Activated B cell treated with CpG ODN at 0.5 μM for 24 hours (primary cell): ENCODE measurements around the gene IDH3B. TPM values are rescaled to one million over a fixed set of nuclear protein-coding genes. Genes with fewer than 3 reads are reported as not detected.
A peak's percentile ranks its signal among the peaks of the same experiment; 100 is the strongest.
"Not testable (repeated sequence)": the region's sequence is repeated elsewhere in the genome, so short reads cannot be mapped to it uniquely, and the experiment has no call there.

ENCODE experiments used
- ATAC-seq: fragments of 200-7000 bp; cut with Tn5 transposase; one replicate; pipeline ENCODE4 v1.10.0; 2021; ENCODE audit warnings: low read depth, mild to moderate bottlenecking, moderate library complexity
- CTCF ChIA-PET: fragments of 350-600 bp; sonication (Branson Sonifier 250); formaldehyde crosslinking; loops from one replicate; lab custom pipeline; 2021; ENCODE audit warnings: antibody characterized with exemption; lab: Charles Lee
- POLR2A ChIA-PET: fragments of 350-600 bp; sonication (Branson Sonifier 250); formaldehyde crosslinking; loops from one replicate; lab custom pipeline; 2021; ENCODE audit warnings: antibody characterized with exemption; lab: Charles Lee
- DNase-seq: peaks from one replicate; pipeline ENCODE4 v3.0.0; 2022
- H3K27ac Mint-ChIP-seq: one replicate; pipeline ENCODE4 v1.8.0; 2020; ENCODE audit warnings: mixed read lengths
- H3K27me3 Mint-ChIP-seq: one replicate; pipeline ENCODE4 v1.8.0; 2021; ENCODE audit warnings: mixed read lengths
- H3K36me3 Mint-ChIP-seq: one replicate; pipeline ENCODE4 v1.8.0; 2021; ENCODE audit warnings: low read depth, mixed read lengths
- H3K4me1 Mint-ChIP-seq: one replicate; pipeline ENCODE4 v1.8.0; 2021; ENCODE audit warnings: mixed read lengths
- H3K4me3 Mint-ChIP-seq: one replicate; pipeline ENCODE4 v1.8.0; 2020; ENCODE audit warnings: mild to moderate bottlenecking, mixed read lengths
- H3K9me3 Mint-ChIP-seq: one replicate; pipeline ENCODE4 v1.8.0; 2020; ENCODE audit warnings: mixed read lengths
- intact Hi-C: fragments of 100-400 bp; cut with micrococcal nuclease; formaldehyde crosslinking; loops from one replicate; pipeline ENCODE4 v1.15.1; 2024
- total RNA-seq: library from RNA; stranded (reverse); gene quantifications from 2 replicates; pipeline ENCODE4 v1.2.3, GENCODE V29; 2022
- TF ChIP-seq, protein P1 (sequence below): fragments of 200-600 bp; IDR thresholded peaks from one replicate; pipeline ENCODE4 v1.8.0; 2022; ENCODE audit warnings: antibody characterized with exemption, mild to moderate bottlenecking

The IDH3B gene
- total RNA-seq, 1 donor from 2014 or later: 121 TPM

DNA sequence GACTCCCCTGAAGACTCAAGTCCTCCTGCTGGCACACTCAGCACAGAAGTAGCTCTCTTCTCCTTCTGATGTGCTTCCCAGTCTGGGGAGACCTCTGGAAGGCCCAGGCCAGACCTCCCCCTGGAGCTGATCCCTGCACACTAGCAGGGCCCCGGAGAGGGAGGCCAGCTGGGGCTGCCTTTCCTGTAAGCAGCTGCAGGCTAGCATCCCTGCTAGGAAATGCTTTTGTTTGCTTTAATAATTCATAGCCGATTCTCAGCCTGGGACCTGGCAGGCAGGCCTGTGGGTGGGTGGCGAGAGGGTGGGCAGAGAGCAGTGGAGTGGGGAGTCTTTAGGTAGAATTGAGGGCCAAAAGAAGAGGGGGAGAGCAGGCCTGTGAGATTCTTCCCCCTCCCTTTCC lies 33.8 kb upstream of the IDH3B start:
- intact Hi-C loops: loop anchor here (10.0 kb wide), 1 partner anchor 147 kb away; the partner anchor contains the start of genes PCED1A and VPS16
- Mint-ChIP-seq H3K4me1 (no peaks in the 10 kb centered on the region), H3K9me3 (no peaks in the 10 kb centered on the region), H3K36me3 (no peaks in the 10 kb centered on the region), H3K4me3 (no peak overlapping the region), H3K27ac (no peak overlapping the region), H3K27me3 (peaks cover 50% of the 10 kb centered on the region)
- TF ChIP-seq, protein P1, sequence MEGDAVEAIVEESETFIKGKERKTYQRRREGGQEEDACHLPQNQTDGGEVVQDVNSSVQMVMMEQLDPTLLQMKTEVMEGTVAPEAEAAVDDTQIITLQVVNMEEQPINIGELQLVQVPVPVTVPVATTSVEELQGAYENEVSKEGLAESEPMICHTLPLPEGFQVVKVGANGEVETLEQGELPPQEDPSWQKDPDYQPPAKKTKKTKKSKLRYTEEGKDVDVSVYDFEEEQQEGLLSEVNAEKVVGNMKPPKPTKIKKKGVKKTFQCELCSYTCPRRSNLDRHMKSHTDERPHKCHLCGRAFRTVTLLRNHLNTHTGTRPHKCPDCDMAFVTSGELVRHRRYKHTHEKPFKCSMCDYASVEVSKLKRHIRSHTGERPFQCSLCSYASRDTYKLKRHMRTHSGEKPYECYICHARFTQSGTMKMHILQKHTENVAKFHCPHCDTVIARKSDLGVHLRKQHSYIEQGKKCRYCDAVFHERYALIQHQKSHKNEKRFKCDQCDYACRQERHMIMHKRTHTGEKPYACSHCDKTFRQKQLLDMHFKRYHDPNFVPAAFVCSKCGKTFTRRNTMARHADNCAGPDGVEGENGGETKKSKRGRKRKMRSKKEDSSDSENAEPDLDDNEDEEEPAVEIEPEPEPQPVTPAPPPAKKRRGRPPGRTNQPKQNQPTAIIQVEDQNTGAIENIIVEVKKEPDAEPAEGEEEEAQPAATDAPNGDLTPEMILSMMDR: no peak
- ChIA-PET POLR2A (no interaction called here), CTCF (no interaction called here)
- ATAC-seq: no peak
- no peak for DNase-seq

DNA sequence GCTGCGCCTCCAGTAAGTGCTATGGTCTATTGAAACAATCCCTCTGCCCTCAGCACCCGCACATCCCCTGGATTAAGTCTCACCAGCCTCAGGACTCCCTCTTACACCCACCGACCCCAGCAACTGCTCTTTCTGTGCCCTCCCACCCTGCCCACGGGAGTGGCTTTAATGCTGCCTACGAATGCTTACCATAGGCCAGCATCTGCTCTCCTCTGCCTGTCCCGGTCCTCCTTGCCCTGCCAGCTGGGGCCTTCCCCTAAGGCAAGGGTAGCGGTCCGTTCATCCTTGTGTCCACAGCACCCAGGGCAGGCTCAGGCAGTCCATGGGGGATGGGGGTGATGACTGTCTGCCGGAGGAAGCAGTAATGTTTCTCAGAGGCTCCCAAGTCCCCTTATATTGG lies 32.6 kb upstream of the IDH3B start:
- POLR2A ChIA-PET: no interaction called here
- peaks cover 2% of the 10 kb centered on the region for H3K36me3 Mint-ChIP-seq
- CTCF ChIA-PET: no interaction called here
- peaks cover 52% of the 10 kb centered on the region for H3K27me3 Mint-ChIP-seq
- ATAC-seq (no peak), DNase-seq (no peak)
- intact Hi-C loops: loop anchor here (10.0 kb wide), 1 partner anchor 148 kb away; the partner anchor contains the start of genes PCED1A and VPS16
- no peak overlapping the region for H3K27ac Mint-ChIP-seq
- H3K4me3 Mint-ChIP-seq: no peak overlapping the region
- H3K4me1 Mint-ChIP-seq: peaks cover 6% of the 10 kb centered on the region
- TF ChIP-seq, protein P1: no peak
- H3K9me3 Mint-ChIP-seq: no peaks in the 10 kb centered on the region

DNA sequence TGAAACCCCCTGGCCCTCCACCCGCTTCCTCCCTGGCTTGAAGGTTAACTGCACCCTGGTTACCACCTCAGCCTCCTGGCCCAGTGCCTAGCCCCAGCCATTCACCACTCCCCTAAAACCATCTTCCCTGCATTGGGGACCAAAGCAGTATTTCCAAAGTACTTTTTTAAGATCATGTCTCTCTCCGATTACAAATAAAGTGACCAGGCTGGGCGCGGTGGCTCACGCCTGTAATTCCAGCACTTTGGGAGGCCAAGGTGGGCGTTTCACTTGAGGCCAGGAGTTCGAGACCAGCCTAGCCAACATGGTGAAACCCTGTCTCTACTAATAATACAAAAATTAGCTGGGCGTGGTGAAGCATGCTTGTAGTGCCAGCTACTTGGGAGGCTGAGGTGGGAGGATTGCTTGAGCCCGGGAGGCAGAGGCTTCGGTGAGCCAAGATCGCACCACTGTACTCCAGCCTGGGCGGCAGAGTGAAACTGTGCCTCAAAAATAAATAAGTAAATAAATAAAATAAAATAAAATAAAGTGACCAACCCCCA lies 32.0 kb upstream of the IDH3B start:
- intact Hi-C loops: loop anchor here (10.0 kb wide), 1 partner anchor 149 kb away; the partner anchor contains the start of genes PCED1A and VPS16
- H3K27me3 Mint-ChIP-seq: peaks cover 58% of the 10 kb centered on the region
- POLR2A ChIA-PET, H3K4me3 Mint-ChIP-seq, DNase-seq, ATAC-seq, H3K4me1 Mint-ChIP-seq, H3K36me3 Mint-ChIP-seq, CTCF ChIA-PET, H3K9me3 Mint-ChIP-seq, H3K27ac Mint-ChIP-seq: not testable (repeated sequence)

DNA sequence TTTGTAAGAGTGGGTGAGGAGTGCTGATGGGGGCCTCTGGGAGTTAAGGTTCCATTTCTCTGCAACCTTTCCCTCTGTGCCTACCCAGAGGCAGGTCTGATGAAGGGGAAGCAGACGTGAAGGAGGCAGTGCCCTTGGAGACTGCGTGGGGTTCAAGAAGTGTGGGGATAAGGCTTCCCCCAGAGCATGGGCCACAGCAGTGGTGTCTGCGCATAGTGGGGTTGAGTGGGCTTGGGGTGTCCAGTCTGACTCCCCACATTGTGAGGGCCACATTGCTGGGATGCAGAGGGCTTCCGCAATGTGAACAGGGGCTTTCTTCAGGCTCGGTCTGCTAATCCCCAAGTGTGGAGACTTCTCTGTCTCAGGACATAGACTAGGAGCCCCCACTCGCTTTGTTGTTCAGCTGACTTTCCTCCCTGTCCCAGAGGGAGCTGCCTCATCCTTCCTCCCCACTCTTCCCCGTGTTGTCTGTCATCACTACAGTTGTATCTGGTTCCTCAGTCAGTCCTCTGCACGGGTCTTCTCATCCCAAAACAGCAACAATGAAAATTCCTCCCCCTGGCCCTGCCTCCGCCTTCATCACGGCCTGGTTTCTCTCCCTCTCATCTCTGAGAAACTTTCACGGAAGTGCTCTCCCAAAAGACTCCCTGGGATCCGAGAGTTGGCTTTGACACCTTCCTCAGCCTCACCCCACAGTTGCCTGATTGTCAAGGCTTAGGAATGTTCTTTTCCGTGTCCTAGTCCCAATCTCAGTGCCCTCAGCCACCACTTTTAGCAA lies 31.4 kb upstream of the IDH3B start:
- intact Hi-C loops: loop anchor here (10.0 kb wide), 1 partner anchor 149 kb away; the partner anchor contains the start of genes PCED1A and VPS16
- POLR2A ChIA-PET: no interaction called here
- peaks cover 60% of the 10 kb centered on the region for H3K27me3 Mint-ChIP-seq
- H3K4me3 Mint-ChIP-seq: peak overlapping the region; percentile 54
- TF ChIP-seq, protein P1: no peak
- CTCF ChIA-PET: no interaction called here
- DNase-seq (no peak), ATAC-seq (no peak)
- peaks cover 9% of the 10 kb centered on the region for H3K4me1 Mint-ChIP-seq
- no peaks in the 10 kb centered on the region for H3K9me3 Mint-ChIP-seq
- H3K27ac Mint-ChIP-seq: no peak overlapping the region
- peaks cover 2% of the 10 kb centered on the region for H3K36me3 Mint-ChIP-seq

DNA sequence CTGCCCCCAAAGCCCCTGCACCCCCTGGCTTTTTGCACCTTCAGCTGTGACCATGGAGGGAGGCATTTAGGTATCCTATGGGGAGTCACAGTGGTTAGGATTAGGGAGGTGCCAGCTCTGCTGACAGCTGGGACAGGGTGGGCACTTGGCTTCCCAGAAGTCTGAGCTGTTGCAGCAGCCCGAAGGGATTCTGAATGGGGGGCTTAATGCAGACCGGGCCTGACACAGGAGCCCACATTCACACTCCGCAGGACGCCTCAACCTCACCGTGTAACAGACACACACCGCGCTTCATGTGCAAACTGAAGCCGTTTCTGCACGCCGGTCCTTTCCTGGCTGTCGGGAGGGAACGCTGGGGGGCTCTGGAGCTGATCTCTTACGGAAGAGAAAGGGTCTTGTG lies 30.5 kb upstream of the IDH3B start:
- Mint-ChIP-seq H3K27ac (no peak overlapping the region), H3K4me3 (peak overlapping the region; percentile 54), H3K36me3 (peaks cover 2% of the 10 kb centered on the region), H3K27me3 (peaks cover 62% of the 10 kb centered on the region), H3K4me1 (peaks cover 9% of the 10 kb centered on the region), H3K9me3 (no peaks in the 10 kb centered on the region)
- DNase-seq (no peak), ATAC-seq (no peak)
- intact Hi-C loops: loop anchor here (5.0 to 10.0 kb wide), 3 partner anchors 42 to 178 kb away; partner anchors contain the start of genes NOP56, PCED1A, PTPRA and VPS16
- ChIA-PET CTCF (interaction anchor here (1.3 kb wide), 1 partner anchor 30 kb away, joined by 3 read pairs; no protein-coding TSS in a partner anchor), POLR2A (no interaction called here)
- TF ChIP-seq, protein P1: no peak
